A673 (cell line): Measurements from ENCODE around the gene NLGN1.

ENCODE experiments used
- CTCF ChIP-seq: fragments of 300-800, 200-600 bp; sonication (generic); conservative IDR thresholded peaks from 2 replicates; pipeline ENCODE4 v1.5.1; 2017; ENCODE audit warnings: low read depth, mild to moderate bottlenecking, antibody characterized with exemption, low read length, moderate library complexity, mixed read lengths
- EZH2 ChIP-seq: fragments of 200-600 bp; sonication (generic); IDR thresholded peaks from 2 replicates; pipeline ENCODE4 v1.6.1; 2017; ENCODE audit warnings: borderline replicate concordance, low read depth, mild to moderate bottlenecking, mixed read lengths, antibody characterized with exemption, low read length; ENCODE audit not compliant: poor library complexity, severe bottlenecking

- TF ChIP-seq CTCF (no peak), EZH2 (no peak)
Measured at GRCh38 chr3:173905381-173905780, 507.8 kb downstream of the NLGN1 start.
